ENCODE results near the gene ONECUT1. TPM values are rescaled to one million over a fixed set of nuclear protein-coding genes. Genes with fewer than 3 reads are reported as not detected.

ONECUT1 gene
- total and polyA plus RNA-seq, 2 donors (not counting 3 experiments of a cell fraction or from before 2014, with no cell fraction given), result not detected

DNA sequence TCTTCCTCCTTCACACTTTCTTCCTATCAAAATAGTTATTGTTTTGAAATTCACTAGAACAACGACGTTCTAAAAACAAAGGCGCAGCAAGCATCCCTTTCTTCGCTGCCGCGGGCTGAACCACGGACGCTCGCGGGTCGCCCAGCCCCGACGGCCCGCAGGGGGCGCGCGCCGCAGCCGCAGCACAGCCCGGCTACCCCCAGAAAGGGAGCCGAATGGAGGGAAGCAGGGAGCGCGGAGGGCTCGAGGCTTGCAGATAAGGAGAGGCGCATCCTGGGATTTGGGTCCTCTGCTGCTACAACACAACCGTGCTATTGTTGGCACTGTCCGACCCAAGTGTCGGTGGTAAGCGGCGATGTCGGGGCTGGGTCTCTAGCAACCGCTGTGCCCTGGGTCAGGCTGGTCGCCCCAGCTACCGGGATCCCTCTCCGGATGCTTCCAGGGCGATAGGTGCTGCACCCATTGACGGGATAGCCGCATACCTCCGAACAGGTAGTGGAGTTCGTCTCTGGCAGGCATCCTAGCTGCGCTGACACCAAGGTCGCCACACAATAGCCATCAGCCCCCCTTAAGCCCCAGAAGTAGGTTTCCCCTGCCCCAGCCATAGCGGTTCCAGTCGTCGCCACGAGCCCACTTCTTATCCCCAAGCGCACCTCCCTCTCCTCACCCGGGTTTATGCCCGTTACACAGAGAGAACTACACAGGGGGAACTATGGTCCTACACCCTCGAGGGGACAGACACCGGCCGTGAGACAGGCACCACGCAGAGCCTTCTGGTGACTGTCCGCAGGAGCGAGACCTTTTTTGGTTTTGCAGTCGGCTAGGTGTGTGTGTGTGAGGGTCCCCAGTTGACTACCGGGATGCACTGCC is 6.0 kb downstream of the ONECUT1 start:
- Histone ChIP-seq H3K27ac (ENCODE audit: insufficient read depth, low read depth, low read length) (no peak overlapping the region), H2AFZ (ENCODE audit: low read depth, low read length) (no peak overlapping the region), H3K27me3 (ENCODE audit: control insufficient read depth in 2 of 2, insufficient read depth in 2 of 2, low read length in 2 of 2) (peaks cover 72 to 87% of the 10 kb centered on the region in 2 experiments), H4K20me1 (replicated peaks; ENCODE audit: control insufficient read depth, extremely low read depth, insufficient read depth, low read length) (no peaks in the 10 kb centered on the region), H3K4me2 (ENCODE audit: insufficient read depth, low read length) (no peak overlapping the region), H3K4me3 (replicated peaks in 1 of 3; ENCODE audit: insufficient read depth in 1 of 3, low read depth in 1 of 3, low read length in 3 of 3) (no peak overlapping the region), H3K9me3 (replicated peaks; ENCODE audit: control insufficient read depth, insufficient read depth, low read length) (no peaks in the 10 kb centered on the region), H3K79me2 (ENCODE audit: control insufficient read depth, insufficient read depth, low read length) (no peaks in the 10 kb centered on the region), H3K9ac (replicated peaks; ENCODE audit: extremely low read depth, insufficient read depth, low read length) (no peak overlapping the region), H3K4me1 (ENCODE audit: control insufficient read depth, extremely low read depth, insufficient read depth, low read length) (peaks cover 5% of the 10 kb centered on the region), H3K9me1 (replicated peaks; ENCODE audit: control insufficient read depth, extremely low read depth, insufficient read depth, low read length) (no peaks in the 10 kb centered on the region), H3K36me3 (ENCODE audit: control insufficient read depth in 2 of 2, extremely low read depth in 1 of 2, insufficient read depth in 2 of 2, low read length in 2 of 2) (no peaks in the 10 kb centered on the region)
- BruUV-seq (replicated peaks), result no TSS peak
- ChIA-PET POLR2A (no interaction called here), CTCF (interaction anchor here (1.2 to 2.6 kb wide), 3 partner anchors 9 to 934 kb away, joined by 4 to 9 read pairs (median 9); no protein-coding TSS in a partner anchor)
- FAIRE-seq (no peak), DNase-seq (ENCODE audit: low read depth, low spot score) (peak; percentile 17)
- dilution Hi-C loops (cut with MboI; ENCODE audit: extremely low pct_ligation_motif_present, low sequenced_read_pairs) (no loop called here), intact Hi-C loops (cut with micrococcal nuclease) (loop anchor here (1.0 to 5.0 kb wide), 2 partner anchors 828 to 933 kb away; no protein-coding TSS in a partner anchor)
- TF ChIP-seq POLR2A (IDR thresholded peaks at IDR 0.05; ENCODE audit: low read depth, low read length) (no peak), MYC (IDR thresholded peaks at IDR 0.05; ENCODE audit: low read depth, low read length) (no peak), FOS (IDR thresholded peaks at IDR 0.05; ENCODE audit: borderline replicate concordance, insufficient read depth, low read length) (no peak), JUN (IDR thresholded peaks at IDR 0.05; ENCODE audit: borderline replicate concordance, insufficient read depth, insufficient read length, low read depth) (no peak), EZH2 (IDR thresholded peaks at IDR 0.05; ENCODE audit: borderline replicate concordance, low read depth, low read length, severe bottlenecking) (peak; percentile 96), GATA2 (IDR thresholded peaks at IDR 0.05; ENCODE audit: insufficient read depth, insufficient read length, low read depth, low read length) (no peak), POLR2AphosphoS5 (IDR thresholded peaks at IDR 0.05; ENCODE audit: insufficient read depth, low read depth, low read length) (no peak), CTCF (IDR thresholded peaks at IDR 0.05; ENCODE audit: extremely low read depth in 1 of 2, insufficient read depth in 1 of 2, low read depth in 1 of 2, low read length in 2 of 2) (peak; percentile 61 to 64)
- TF ChIP-seq, protein P1, sequence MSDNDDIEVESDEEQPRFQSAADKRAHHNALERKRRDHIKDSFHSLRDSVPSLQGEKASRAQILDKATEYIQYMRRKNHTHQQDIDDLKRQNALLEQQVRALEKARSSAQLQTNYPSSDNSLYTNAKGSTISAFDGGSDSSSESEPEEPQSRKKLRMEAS (IDR thresholded peaks at IDR 0.05; ENCODE audit: insufficient read depth, insufficient read length), result no peak

All from endothelial cell of umbilical vein (primary cell).